PC-9 (cell line): Measurements from ENCODE around the gene SOX2. TPM values are rescaled to one million over a fixed set of nuclear protein-coding genes. Genes with fewer than 3 reads are reported as not detected.

Source experiments
- BruUV-seq: library from RNA; stranded (reverse); fragments of 400-500 nt; replicated peaks from 2 replicates; lab custom pipeline; 2021; lab: Mats Ljungman, UMichigan
- CTCF ChIA-PET: fragments of 300-600 bp; sonication (Branson Sonifier 250); formaldehyde crosslinking; loops from one replicate; lab custom pipeline; 2022; ENCODE audit warnings: antibody characterized with exemption; lab: Charles Lee
- POLR2A ChIA-PET: fragments of 300-600 bp; sonication (Branson Sonifier 250); formaldehyde crosslinking; loops from one replicate; lab custom pipeline; 2022; ENCODE audit warnings: antibody characterized with exemption; ENCODE audit not compliant: unreplicated experiment; lab: Charles Lee
- DNase-seq, 2 experiments: peaks; one replicate each; pipeline versions ENCODE4 v3.0.0 to v3.0.0-alpha.2; 2015 to 2022; ENCODE audit warnings: mixed read lengths in 1 of 2
- H2AFZ ChIP-seq: fragments of 200-600 bp; sonication (generic); 2 replicates; pipeline ENCODE4 v1.8.1; 2017; ENCODE audit warnings: antibody characterized with exemption
- H3F3A ChIP-seq: fragments of 200-600 bp; sonication (generic); 2 replicates; pipeline ENCODE4 v1.8.1; 2017; ENCODE audit warnings: antibody characterized with exemption, mild to moderate bottlenecking, low read depth; ENCODE audit not compliant: insufficient read depth
- H3K27ac ChIP-seq: fragments of 200-600 bp; sonication (generic); 2 replicates; pipeline ENCODE4 v1.6.1; 2016; ENCODE audit warnings: mixed run types
- H3K27me3 ChIP-seq: fragments of 200-600 bp; sonication (generic); 2 replicates; pipeline ENCODE4 v1.6.1; 2016; ENCODE audit warnings: low read depth, mixed run types; ENCODE audit not compliant: insufficient read depth
- H3K36me3 ChIP-seq: fragments of 200-600 bp; sonication (generic); 2 replicates; pipeline ENCODE4 v1.6.1; 2016; ENCODE audit warnings: low read depth, mixed run types
- H3K4me1 ChIP-seq: fragments of 200-600 bp; sonication (generic); replicated peaks from 2 replicates; pipeline ENCODE4 v1.6.1; 2016; ENCODE audit warnings: mixed run types; ENCODE audit not compliant: insufficient read depth
- H3K4me2 ChIP-seq: fragments of 200-600 bp; sonication (generic); 2 replicates; pipeline ENCODE4 v1.6.1; 2017; ENCODE audit warnings: mixed run types
- H3K4me3 ChIP-seq: fragments of 200-600 bp; sonication (generic); 2 replicates; pipeline ENCODE4 v1.6.1; 2016; ENCODE audit warnings: mixed run types
- H3K79me2 ChIP-seq: fragments of 200-600 bp; sonication (generic); 2 replicates; pipeline ENCODE4 v1.6.1; 2017; ENCODE audit warnings: low read depth, mixed run types
- H3K9me2 ChIP-seq: fragments of 200-600 bp; sonication (generic); 2 replicates; pipeline ENCODE4 v1.8.1; 2017; ENCODE audit warnings: mild to moderate bottlenecking; ENCODE audit not compliant: insufficient read depth
- H3K9me3 ChIP-seq: fragments of 200-600 bp; sonication (generic); 2 replicates; pipeline ENCODE4 v1.8.1; 2016; ENCODE audit warnings: low read depth; ENCODE audit not compliant: insufficient read depth
- H4K20me1 ChIP-seq: fragments of 200-600 bp; sonication (generic); 2 replicates; pipeline ENCODE4 v1.8.1; 2017; ENCODE audit not compliant: insufficient read depth
- EZH2 ChIP-seq: fragments of 200-600 bp; sonication (generic); IDR thresholded peaks from 2 replicates; pipeline ENCODE4 v1.8.0; 2017; ENCODE audit warnings: antibody characterized with exemption, low read depth
- intact Hi-C: fragments of 100-400 bp; cut with micrococcal nuclease; formaldehyde crosslinking; loops from one replicate; pipeline ENCODE4 v1.10.0; 2022; ENCODE audit not compliant: unreplicated experiment
- total RNA-seq: library from RNA; stranded (reverse); gene quantifications from 2 replicates; pipeline ENCODE4 v1.2.3, GENCODE V29; 2021
- TF ChIP-seq, protein P1 (sequence below): fragments of 200-600 bp; sonication (generic); conservative IDR thresholded peaks from 2 replicates; pipeline ENCODE4 v1.6.1; 2017; ENCODE audit warnings: mixed run types, antibody characterized with exemption, mild to moderate bottlenecking, moderate library complexity

SOX2 gene
- total RNA-seq, 1 experiment from 2014 or later: not detected

DNA sequence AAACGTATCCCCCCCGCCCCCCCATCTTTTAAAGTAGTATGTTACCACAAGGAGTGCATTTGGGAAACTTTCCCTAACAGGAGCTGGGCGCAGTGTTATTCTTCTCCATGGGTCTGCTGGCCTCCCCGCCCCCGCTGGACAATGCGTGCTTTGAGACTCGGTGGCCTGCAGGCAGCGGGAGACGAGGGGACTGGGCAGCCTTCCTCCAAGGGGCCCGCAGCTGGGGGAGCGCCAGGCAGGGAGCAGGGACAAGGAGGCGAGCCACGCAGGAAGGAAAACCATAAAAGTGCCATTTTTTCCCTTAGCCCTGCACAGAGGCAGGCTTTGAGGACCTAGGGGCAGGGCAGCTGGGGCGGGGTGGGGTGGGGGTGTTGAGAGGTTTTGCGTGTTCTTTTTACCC lies 14.1 kb downstream of the SOX2 start:
- no peak for DNase-seq
- Histone ChIP-seq H3F3A (no peaks in the 10 kb centered on the region), H3K9me3 (no peaks in the 10 kb centered on the region), H3K4me3 (no peak overlapping the region), H3K79me2 (no peaks in the 10 kb centered on the region), H3K4me1 (no peaks in the 10 kb centered on the region), H2AFZ (no peak overlapping the region), H3K27me3 (peaks cover 36% of the 10 kb centered on the region), H3K4me2 (no peak overlapping the region; the same call in 1 of the 2 replicates), H4K20me1 (no peaks in the 10 kb centered on the region), H3K36me3 (no peaks in the 10 kb centered on the region), H3K9me2 (no peaks in the 10 kb centered on the region), H3K27ac (no peak overlapping the region)
- BruUV-seq: no TSS peak
- TF ChIP-seq EZH2: no peak
- TF ChIP-seq, protein P1, sequence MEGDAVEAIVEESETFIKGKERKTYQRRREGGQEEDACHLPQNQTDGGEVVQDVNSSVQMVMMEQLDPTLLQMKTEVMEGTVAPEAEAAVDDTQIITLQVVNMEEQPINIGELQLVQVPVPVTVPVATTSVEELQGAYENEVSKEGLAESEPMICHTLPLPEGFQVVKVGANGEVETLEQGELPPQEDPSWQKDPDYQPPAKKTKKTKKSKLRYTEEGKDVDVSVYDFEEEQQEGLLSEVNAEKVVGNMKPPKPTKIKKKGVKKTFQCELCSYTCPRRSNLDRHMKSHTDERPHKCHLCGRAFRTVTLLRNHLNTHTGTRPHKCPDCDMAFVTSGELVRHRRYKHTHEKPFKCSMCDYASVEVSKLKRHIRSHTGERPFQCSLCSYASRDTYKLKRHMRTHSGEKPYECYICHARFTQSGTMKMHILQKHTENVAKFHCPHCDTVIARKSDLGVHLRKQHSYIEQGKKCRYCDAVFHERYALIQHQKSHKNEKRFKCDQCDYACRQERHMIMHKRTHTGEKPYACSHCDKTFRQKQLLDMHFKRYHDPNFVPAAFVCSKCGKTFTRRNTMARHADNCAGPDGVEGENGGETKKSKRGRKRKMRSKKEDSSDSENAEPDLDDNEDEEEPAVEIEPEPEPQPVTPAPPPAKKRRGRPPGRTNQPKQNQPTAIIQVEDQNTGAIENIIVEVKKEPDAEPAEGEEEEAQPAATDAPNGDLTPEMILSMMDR: no peak
- ChIA-PET POLR2A (no interaction called here), CTCF (interaction anchor here (0.6 kb wide), 1 partner anchor 162 kb away, joined by 9 read pairs; no protein-coding TSS in a partner anchor)
- intact Hi-C loops: no loop called here

DNA sequence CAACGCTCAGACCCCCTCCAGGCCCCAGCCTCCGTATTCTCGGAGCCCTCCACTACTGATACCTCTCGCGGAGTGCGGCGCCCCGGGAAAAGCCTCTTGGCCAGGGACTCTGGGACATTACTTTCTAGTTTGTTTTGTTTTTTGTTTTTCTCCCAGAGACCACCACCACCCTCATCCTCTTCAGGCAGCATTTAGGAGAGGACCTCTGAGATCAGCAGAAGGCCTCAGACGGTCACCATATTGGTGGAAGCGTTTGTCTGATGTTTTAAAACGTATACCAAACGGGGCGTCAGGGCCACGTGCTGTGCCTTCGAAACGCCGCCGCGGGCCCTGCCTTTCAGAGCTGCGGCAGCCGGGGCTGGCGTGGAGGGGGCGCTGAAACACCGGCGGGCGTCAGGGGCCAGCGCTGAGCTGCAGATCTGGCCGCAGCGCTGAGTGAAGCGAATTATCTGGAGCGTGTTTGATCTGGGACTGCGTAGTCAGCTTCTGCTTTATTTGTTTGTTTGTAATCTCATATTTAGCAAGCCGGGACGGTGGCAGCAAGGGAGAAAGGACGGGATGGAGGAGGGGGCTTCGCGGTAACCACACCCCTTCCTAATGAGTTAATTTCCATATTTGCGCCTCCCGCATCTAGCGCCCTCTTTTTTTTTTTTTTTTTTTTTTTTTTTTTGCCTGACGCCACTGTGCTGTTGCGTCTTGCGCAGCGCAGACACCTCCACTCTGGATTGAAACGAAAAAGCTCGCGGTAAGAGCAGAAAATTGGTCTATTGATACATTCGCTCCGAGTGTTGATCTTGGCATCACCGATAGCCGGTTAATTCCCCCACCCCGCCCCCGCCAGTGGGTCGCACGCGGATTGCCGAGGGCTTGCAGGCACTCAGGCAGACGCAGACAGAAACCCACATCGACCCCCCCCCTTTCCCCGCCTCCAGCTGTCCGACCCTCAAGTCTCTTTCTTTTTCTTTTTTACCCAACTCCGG lies 14.9 kb downstream of the SOX2 start:
- no peak for DNase-seq
- no TSS peak for BruUV-seq
- Histone ChIP-seq H3K36me3 (no peaks in the 10 kb centered on the region), H3K27ac (no peak overlapping the region), H3K79me2 (no peaks in the 10 kb centered on the region), H3K4me2 (peak overlapping the region; percentile 48; the same call in 1 of the 2 replicates), H3K4me1 (no peaks in the 10 kb centered on the region), H3K27me3 (peaks cover 40% of the 10 kb centered on the region), H2AFZ (no peak overlapping the region), H3K9me3 (no peaks in the 10 kb centered on the region), H4K20me1 (no peaks in the 10 kb centered on the region), H3K4me3 (no peak overlapping the region), H3F3A (no peaks in the 10 kb centered on the region), H3K9me2 (no peaks in the 10 kb centered on the region)
- ChIA-PET CTCF (interaction anchor here (0.6 to 0.9 kb wide), 2 partner anchors 26 to 1089 kb away, joined by 3 read pairs; no protein-coding TSS in a partner anchor), POLR2A (no interaction called here)
- TF ChIP-seq, protein P1: no peak
- no peak for TF ChIP-seq EZH2
- intact Hi-C loops: no loop called here

DNA sequence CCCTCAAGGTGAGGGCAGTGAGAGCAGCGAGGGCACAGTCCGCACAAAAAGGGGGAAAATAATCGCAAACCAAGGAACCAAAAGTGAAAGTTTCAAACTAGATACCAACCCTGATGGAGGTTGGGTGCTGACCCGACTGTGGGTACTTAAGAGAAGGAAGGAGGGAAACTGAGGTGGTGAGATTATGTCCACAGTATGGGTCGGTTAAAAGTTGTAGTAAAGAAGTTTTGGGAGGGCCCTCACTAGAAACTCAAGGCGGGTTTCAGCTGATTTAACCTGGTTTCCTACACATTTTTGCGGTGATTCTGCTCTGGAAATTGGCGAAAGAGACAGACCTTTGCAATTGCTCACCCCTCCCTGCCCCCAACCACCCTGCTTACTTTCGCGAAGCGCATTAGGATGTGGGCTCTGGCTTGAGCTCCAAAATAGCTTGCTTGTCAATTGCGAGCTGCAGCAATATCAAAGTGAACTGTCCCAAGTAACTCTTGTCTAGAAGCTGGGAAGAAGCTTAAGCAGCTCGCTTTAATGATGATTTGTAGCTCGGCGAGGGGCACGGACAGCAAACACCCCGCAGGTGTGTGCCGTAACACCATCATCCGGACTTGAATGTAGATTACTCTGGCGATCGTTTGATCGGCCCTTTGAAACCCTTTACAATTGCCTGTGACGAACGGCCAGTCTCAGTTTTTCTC lies 15.8 kb downstream of the SOX2 start:
- intact Hi-C loops: no loop called here
- peak overlapping the region; percentile 48; the same call in 1 of the 2 replicates for H3K4me2 ChIP-seq
- H2AFZ ChIP-seq: no peak overlapping the region
- H3K4me1 ChIP-seq: no peaks in the 10 kb centered on the region
- no TSS peak for BruUV-seq
- POLR2A ChIA-PET: interaction anchor here (0.7 kb wide), 1 partner anchor 539 kb away, joined by 4 read pairs; no protein-coding TSS in a partner anchor
- H3K36me3 ChIP-seq: no peaks in the 10 kb centered on the region
- CTCF ChIA-PET: interaction anchor here (0.6 to 0.9 kb wide), 2 partner anchors 27 to 1088 kb away, joined by 3 read pairs; no protein-coding TSS in a partner anchor
- no peaks in the 10 kb centered on the region for H3K79me2 ChIP-seq
- DNase-seq: no peak
- peaks cover 40% of the 10 kb centered on the region for H3K27me3 ChIP-seq
- no peaks in the 10 kb centered on the region for H4K20me1 ChIP-seq
- H3K27ac ChIP-seq: no peak overlapping the region
- TF ChIP-seq, protein P1: no peak
- no peak for TF ChIP-seq EZH2
- no peaks in the 10 kb centered on the region for H3K9me3 ChIP-seq
- H3K9me2 ChIP-seq: no peaks in the 10 kb centered on the region
- H3K4me3 ChIP-seq: no peak overlapping the region
- no peaks in the 10 kb centered on the region for H3F3A ChIP-seq
